ENCODE results near the gene SPATA13. TPM values are rescaled to one million over a fixed set of nuclear protein-coding genes. Genes with fewer than 3 reads are reported as not detected.

Gene SPATA13
- total and polyA plus RNA-seq, 2 donors (not counting 3 experiments of a cell fraction or from before 2014, with no cell fraction given): 6.6 to 12.9 TPM

- CTCF ChIA-PET: interaction anchor here (1.6 to 2.6 kb wide), 2 partner anchors 22 to 35 kb away, joined by 3 to 7 read pairs; no protein-coding TSS in a partner anchor
Measured at GRCh38 chr13:24263632-24264031, 103.1 kb downstream of the SPATA13 start.

GRCh38 chr13:24264976-24265375, 104.5 kb downstream of the SPATA13 start:
- Histone ChIP-seq H3K36me3 (ENCODE audit: control insufficient read depth in 2 of 2, extremely low read depth in 1 of 2, insufficient read depth in 2 of 2, low read length in 2 of 2) (no peaks in the 10 kb centered on the region), H3K4me2 (ENCODE audit: insufficient read depth, low read length) (no peak overlapping the region), H3K9ac (replicated peaks; ENCODE audit: extremely low read depth, insufficient read depth, low read length) (no peak overlapping the region), H3K9me3 (replicated peaks; ENCODE audit: control insufficient read depth, insufficient read depth, low read length) (no peaks in the 10 kb centered on the region), H3K4me3 (replicated peaks in 1 of 3; ENCODE audit: insufficient read depth in 1 of 3, low read depth in 1 of 3, low read length in 3 of 3) (no peak overlapping the region), H3K27me3 (ENCODE audit: control insufficient read depth in 2 of 2, insufficient read depth in 2 of 2, low read length in 2 of 2) (no peaks in the 10 kb centered on the region), H3K79me2 (ENCODE audit: control insufficient read depth, insufficient read depth, low read length) (no peaks in the 10 kb centered on the region), H2AFZ (ENCODE audit: low read depth, low read length) (no peak overlapping the region), H3K27ac (ENCODE audit: insufficient read depth, low read depth, low read length) (no peak overlapping the region), H4K20me1 (replicated peaks; ENCODE audit: control insufficient read depth, extremely low read depth, insufficient read depth, low read length) (no peaks in the 10 kb centered on the region), H3K9me1 (replicated peaks; ENCODE audit: control insufficient read depth, extremely low read depth, insufficient read depth, low read length) (no peaks in the 10 kb centered on the region), H3K4me1 (ENCODE audit: control insufficient read depth, extremely low read depth, insufficient read depth, low read length) (no peaks in the 10 kb centered on the region)
- dilution Hi-C loops (cut with MboI; ENCODE audit: extremely low pct_ligation_motif_present, low sequenced_read_pairs): no loop called here
- CTCF ChIA-PET: interaction anchor here (1.6 kb wide), 1 partner anchor 24 kb away, joined by 3 read pairs; no protein-coding TSS in a partner anchor
- intact Hi-C loops (cut with micrococcal nuclease): no loop called here
- TF ChIP-seq FOS (IDR thresholded peaks at IDR 0.05; ENCODE audit: borderline replicate concordance, insufficient read depth, low read length) (no peak), POLR2A (IDR thresholded peaks at IDR 0.05; ENCODE audit: low read depth, low read length) (no peak), MAX (IDR thresholded peaks at IDR 0.05; ENCODE audit: insufficient read depth, insufficient read length) (no peak)
- DNase-seq (ENCODE audit: low read depth, low spot score): no peak
- FAIRE-seq: no peak
- POLR2A ChIA-PET: no interaction called here
- BruUV-seq (replicated peaks): no TSS peak

More at GRCh38 chr13:24263632-24264031, 103.1 kb downstream of the SPATA13 start:
- Histone ChIP-seq H3K4me3 (replicated peaks in 1 of 3; ENCODE audit: insufficient read depth in 1 of 3, low read depth in 1 of 3, low read length in 3 of 3) (no peak overlapping the region), H3K9me1 (replicated peaks; ENCODE audit: control insufficient read depth, extremely low read depth, insufficient read depth, low read length) (no peaks in the 10 kb centered on the region), H3K27ac (ENCODE audit: insufficient read depth, low read depth, low read length) (no peak overlapping the region), H4K20me1 (replicated peaks; ENCODE audit: control insufficient read depth, extremely low read depth, insufficient read depth, low read length) (no peaks in the 10 kb centered on the region), H3K4me2 (ENCODE audit: insufficient read depth, low read length) (no peak overlapping the region), H3K36me3 (ENCODE audit: control insufficient read depth in 2 of 2, extremely low read depth in 1 of 2, insufficient read depth in 2 of 2, low read length in 2 of 2) (no peaks in the 10 kb centered on the region), H3K27me3 (ENCODE audit: control insufficient read depth in 2 of 2, insufficient read depth in 2 of 2, low read length in 2 of 2) (no peaks in the 10 kb centered on the region), H3K9me3 (replicated peaks; ENCODE audit: control insufficient read depth, insufficient read depth, low read length) (no peaks in the 10 kb centered on the region), H3K4me1 (ENCODE audit: control insufficient read depth, extremely low read depth, insufficient read depth, low read length) (no peaks in the 10 kb centered on the region), H3K79me2 (ENCODE audit: control insufficient read depth, insufficient read depth, low read length) (no peaks in the 10 kb centered on the region), H3K9ac (replicated peaks; ENCODE audit: extremely low read depth, insufficient read depth, low read length) (no peak overlapping the region), H2AFZ (ENCODE audit: low read depth, low read length) (no peak overlapping the region)
- POLR2A ChIA-PET: no interaction called here
- no TSS peak for BruUV-seq (replicated peaks)
- TF ChIP-seq FOS (IDR thresholded peaks at IDR 0.05; ENCODE audit: borderline replicate concordance, insufficient read depth, low read length): no peak
- intact Hi-C loops (cut with micrococcal nuclease) (no loop called here), dilution Hi-C loops (cut with MboI; ENCODE audit: extremely low pct_ligation_motif_present, low sequenced_read_pairs) (no loop called here)
- DNase-seq (ENCODE audit: low read depth, low spot score) (no peak), FAIRE-seq (no peak)

All from endothelial cell of umbilical vein (primary cell).